ENCODE data around the gene SEPTIN12.
"Not testable (repeated sequence)": the region's sequence is repeated elsewhere in the genome, so short reads cannot be mapped to it uniquely, and the experiment has no call there.

The SEPTIN12 gene

DNA sequence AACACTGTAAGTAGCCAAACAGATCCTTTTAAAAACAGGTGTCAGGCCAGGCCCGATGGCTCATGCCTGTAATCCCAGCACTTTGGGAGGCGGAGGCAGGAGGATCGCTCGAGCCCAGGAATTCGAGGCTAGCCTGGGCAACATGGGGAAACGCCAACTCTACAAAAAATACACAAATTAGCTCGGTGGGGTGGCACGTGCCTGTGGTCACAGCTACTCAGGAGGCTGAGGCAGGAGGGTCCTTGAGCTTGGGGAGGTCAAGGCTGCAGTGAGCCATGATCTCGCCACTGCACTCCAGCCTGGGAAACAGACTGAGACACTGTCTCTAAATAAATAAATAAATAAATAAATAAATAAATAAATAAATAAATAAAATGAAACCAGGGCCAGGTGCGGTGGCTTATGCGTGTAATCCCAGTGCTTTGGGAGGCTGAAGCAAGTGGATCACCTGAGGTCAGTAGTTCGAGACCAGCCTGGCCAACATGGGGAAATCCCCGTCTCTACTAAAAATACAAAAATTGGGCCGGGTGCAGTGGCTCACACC is 3.6 kb downstream of the SEPTIN12 start:
- not testable (repeated sequence) for DNase-seq (ENCODE audit: low read depth, low spot score)

DNA sequence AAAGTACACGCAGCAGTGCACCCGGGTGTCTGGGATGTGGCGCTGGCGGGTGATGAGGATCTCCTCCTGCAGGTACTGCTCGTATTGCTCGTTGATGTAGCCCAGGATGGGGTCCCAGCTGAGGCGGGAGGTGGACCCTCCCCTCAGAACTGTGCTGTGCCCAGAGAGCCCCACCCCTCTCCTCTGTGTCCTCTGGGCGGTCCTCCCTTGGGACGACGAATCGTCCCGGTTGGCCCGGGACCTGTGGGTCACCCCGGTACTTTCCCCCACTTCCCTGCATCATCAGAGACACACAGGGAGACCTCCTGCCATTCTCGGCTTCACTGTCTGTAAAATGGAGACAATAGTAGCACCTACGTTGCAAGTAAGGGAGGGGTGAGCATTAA is 4.2 kb downstream of the SEPTIN12 start:
- no peak for DNase-seq (ENCODE audit: low read depth, low spot score)

DNA sequence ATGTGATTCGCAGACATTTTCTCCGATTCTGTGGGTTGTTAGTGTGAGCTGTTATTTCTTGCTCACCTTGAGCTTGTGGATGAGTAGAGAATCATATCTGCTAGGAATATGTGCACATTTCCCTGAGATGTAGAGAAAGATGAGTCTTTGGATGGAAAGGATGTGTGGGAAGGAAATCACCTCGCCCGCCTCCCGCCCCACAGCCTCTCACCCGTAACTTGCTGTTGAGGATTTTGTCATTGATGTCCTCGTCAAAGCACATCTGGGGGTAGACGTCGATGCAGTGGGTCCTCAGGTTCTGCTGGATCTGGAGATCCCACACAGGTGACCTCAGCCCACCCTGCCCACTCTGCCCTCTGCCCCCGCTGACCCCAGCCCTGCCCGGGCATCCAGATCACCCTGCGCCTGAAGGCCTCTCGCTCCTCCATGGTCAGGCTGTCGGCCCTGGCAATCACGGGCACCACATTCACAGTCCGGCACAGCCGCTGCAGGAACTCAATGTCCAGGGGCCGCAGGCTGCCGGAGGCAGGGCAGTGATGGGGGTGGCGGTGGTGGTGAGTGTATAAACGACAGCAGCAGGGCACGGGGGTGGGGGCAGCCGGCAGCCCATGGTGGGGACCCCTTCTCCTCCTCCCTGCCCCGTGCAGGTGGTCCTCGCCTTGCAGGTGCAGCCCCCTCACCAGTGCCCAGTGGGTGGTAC is 4.7 kb downstream of the SEPTIN12 start:
- DNase-seq (ENCODE audit: low read depth, low spot score): no peak

DNA sequence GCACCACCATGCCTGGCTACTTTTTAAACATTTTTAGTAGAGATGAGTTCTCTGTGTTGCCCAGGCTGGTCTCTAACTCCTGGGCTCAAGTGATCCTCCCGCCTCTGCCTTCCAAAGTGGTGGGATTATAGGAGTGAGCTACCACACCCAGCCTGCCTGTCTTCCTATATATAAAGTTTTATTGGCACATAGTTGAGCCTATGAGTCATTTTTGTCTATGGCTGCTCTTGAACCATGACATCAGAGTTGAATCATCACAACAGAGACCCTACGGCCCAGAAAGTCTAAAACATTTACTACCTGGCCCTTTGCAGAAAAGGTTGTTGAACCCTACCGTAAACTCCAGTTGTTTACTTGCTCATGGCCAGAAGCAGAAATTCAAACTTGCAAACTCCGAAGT is 7.9 kb downstream of the SEPTIN12 start:
- DNase-seq (ENCODE audit: low read depth, low spot score): no peak

DNA sequence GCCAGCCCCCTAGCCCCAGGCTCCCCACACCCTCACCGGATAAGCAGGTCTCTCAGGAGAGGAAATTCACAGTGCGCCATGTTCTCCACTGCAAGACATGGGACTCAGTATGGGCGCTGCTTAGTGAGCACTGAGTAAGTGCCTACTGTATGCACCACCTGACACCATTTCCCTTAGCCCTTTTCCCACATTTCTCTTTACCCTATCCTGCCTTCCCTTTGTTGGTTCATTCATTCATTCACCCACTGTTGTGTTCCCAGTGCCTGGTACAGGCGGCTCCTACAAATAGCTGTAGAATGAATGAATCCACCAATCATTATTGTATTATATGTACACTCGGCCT is 10.1 kb downstream of the SEPTIN12 start:
- no peak for DNase-seq (ENCODE audit: low read depth, low spot score)

DNA sequence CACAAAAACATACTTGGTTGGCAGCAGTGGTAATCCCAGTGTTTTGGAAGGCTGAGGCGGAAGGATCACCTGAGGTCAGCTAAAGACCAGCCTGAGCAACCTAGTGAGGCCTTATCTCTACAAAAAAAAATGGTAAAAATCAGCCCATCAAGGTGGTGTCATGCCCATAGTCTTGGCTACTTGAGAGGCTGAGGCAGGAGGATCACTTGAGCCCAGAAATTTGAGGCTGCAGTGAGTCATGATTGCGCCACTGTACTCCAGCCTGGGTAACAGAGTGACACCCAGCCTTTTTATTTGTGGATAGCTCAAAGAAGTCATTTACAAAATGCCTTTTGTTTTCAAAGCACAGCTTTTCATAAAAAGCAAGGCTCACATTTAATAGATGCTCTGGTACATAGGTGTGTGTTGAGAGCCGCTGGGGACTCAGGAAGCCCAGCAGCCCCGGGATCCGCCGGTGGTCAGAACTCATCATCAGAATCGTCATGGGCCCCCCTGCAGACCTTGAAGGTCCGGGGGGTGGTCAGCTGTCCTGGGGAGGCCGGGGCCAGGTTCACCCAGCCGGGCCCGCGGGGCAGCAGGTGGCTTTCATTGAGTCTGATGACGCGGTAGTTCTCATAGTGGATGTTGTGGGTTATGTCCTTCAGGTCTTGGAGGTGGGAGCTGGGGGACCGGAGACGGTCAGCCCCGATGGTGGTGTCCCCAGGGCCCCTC is 10.7 kb downstream of the SEPTIN12 start:
- no peak for DNase-seq (ENCODE audit: low read depth, low spot score)

DNA sequence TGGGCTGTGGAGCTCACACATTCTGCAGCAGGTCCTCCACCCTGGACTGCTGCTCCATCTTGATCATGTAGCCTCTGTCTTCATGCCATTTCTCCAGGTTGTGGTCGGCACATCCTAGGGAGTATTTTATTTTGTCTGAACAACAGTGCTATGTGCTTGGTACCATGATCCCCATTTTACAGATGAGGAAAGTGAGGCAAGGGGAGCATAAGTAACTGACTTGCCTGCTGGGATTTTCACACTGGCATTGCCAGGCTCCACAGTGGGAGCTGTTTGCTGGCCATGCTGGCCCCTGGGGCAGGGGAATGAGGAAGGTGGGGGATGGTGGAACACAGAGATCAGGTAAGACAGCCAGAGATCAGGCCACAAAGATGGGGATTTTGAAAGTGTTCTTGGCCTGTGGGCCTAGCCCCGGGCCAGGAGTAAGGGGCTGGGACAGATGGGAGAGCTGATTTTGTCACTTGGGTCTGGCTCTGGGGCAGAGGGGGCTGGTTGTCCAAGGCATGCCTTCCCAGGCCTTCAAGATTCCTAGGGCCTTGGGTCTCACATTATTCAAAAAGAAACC is 11.9 kb downstream of the SEPTIN12 start:
- DNase-seq (ENCODE audit: low read depth, low spot score): no peak

DNA sequence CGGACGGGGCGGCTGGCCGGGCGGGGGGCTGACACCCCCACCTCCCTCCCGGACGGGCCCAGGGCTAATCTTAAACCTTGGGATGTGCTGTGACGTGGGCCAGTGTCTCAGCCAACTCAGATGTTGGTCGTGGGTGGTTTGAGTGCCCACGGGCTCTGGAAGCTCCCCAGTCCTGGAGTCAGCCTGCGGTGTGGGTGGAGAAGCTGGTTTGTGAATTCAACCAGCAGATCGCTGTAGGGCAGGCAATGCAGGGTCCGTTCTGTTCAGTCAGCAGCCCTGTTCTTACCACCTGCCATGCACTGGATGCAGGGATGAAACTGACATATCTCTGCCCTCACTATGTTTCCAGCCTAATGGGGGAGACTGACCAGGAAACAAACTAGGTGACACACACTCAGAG is 13.1 kb downstream of the SEPTIN12 start:
- no peak for DNase-seq (ENCODE audit: low read depth, low spot score)

DNA sequence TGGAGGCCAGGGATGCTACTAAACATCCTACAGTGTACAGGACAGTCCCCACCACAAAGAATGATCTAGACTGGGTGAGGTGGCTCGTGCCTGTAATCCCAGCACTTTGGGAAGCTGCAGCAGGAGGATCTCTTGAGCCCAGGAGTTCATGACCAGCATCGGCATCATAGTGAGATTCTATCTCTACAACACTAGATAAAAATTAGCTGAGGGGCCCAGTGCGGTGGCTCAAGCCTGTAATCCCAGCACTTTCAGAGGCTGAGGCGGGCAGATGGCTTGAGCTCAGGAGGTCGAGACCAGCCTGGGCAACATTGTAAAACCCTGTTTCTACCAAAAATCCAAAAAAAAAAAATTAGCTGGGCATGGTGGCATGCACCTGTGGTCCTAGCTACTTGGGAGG is 15.8 kb downstream of the SEPTIN12 start:
- no peak for DNase-seq (ENCODE audit: low read depth, low spot score)

DNA sequence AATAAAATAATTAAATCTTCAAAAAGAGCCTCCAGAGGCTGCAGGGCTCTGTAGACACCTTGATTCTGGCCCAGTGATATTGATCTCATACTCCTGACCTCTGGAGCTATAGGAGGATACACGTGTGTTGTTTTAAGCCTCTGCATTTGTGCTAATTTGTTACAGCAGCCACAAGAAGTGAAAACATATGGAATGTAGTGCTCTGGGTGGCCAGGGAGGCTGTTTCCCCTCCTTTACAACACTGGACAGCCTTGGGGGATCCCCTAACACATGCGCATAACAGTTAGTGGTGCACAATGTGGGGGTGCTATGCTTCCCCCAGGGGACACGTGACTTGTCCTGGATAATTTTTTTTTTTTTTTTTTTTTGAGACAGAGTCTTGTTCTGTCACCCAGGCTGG is 16.5 kb downstream of the SEPTIN12 start:
- DNase-seq (ENCODE audit: low read depth, low spot score): no peak

DNA sequence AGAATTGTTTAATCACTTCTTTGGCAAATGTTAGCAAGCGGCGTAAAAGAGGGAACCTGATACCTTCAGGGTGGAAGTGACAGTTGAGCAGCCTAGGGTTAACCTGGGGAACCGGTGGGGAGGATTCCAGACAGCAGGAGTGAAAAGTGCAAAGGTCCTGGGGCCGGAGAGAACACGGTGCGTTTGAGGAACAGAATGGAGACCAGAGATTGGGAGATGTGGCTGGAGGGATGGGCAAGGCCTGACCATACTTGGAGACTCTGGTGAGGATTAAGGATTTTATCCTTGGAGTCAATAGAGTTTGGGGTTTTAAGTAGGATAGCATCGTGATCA is 18.9 kb downstream of the SEPTIN12 start:
- no peak for DNase-seq (ENCODE audit: low read depth, low spot score)

DNA sequence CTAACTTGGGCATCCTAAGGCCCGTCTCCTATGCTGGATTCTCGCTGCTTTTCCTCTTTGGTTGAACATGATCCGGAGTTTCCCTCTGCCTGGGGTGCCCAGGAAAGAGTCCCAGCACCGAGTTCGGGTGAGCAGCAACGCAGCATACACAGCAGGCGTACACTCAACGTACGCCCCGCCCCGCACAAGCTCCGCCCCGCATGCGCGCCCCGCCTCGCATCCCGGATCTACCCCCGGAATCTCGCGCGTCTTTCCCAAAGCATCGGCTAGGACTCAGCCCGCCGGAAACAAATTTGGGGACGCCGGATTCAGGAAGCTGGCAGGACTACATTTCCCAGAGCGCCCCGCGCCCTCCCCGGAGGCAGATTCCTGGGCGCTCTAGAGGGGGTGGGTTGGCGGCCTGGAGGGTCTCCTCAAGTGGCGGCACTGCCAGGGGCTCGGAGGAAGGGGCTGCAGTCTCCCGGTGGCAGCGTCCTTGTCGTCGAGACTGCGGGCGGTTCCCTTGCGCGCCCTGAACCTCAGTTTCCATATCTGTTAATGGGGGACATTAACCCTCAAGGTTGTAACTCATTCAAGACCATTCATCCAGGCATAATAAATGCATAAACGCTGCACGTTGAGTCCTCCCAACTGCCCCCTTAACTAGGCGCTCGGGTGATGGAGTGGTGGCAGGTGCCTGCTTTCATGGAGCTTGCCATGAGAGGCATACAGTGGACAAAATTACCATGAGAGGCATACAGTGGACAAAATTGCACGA is 19.4 kb downstream of the SEPTIN12 start:
- DNase-seq (ENCODE audit: low read depth, low spot score): peak; percentile 75

DNA sequence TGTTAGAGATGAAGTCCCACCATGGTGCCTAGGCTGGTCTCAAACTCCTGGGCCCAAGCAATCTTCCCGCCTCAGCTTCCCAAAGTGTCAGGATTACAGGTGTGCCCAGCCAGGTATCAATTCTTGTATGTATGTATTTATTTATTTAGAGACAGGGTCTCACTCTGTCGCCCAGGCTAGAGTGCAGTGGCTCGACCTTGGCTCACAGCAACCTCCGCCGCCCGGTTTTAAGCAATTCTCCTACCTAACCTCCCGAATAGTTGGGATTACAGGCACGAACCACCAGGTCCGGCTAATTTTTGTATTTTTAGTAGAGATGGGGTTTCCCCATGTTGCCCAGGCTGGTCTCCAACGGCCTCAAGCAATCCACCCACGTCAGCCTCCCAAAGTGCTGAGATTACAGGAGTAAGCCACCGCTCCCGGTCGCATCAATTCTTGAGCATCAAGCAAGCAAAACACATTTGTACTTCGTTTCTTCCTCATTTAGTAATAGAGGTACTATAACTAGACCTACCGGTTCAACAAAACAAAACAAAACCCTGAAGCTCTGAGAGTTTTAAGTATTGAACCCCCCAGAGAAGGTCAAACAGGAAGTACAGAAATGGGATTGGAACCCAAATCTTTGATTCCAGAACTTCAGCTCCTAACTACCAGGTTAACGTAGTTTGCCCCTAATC is 20.1 kb downstream of the SEPTIN12 start:
- no peak for DNase-seq (ENCODE audit: low read depth, low spot score)

DNA sequence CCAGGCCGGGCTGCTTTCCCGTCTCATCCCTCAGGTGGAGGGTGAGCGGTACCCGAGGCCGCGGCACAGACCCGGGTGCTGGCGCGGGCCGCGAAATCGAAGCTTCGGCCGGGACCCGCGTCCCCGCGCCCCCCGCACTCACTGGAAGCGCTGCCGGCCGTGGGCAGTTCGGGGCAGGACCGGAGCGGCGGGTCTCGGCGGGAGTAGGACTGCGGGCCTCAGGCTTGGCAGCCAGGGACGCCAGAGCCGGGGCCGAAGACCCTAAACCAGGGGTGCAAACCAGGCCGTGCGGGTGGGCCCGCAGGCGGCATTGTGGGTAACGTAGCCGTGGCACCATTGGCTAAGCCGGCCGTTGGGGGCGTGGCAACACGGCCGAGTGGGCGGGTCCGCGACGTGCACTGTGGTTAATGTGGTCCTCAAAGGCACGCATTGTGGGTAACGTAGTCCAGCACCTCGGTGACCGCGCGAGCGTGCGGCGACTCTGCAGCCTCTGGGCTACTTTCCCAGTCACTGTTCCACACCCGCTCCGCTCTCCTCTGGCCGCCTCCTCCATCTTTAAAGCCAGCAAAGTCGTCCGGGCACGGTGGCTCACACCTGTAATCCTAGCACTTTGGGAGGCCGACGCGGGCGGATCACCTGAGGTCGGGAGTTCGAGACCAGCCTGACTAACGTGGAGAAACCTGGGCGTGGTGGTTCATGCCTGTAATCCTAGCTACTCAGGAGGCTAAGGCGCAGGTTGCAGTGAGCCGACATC is 21.1 kb downstream of the SEPTIN12 start, which contains the start of gene ZNF500:
Gene ZNF500, minus strand, starts transcription at position 288 of the 754 bp plus-strand sequence. CDS start 1,184 bp downstream, outside the sequence.
- DNase-seq (ENCODE audit: low read depth, low spot score): peak; percentile 94

DNA sequence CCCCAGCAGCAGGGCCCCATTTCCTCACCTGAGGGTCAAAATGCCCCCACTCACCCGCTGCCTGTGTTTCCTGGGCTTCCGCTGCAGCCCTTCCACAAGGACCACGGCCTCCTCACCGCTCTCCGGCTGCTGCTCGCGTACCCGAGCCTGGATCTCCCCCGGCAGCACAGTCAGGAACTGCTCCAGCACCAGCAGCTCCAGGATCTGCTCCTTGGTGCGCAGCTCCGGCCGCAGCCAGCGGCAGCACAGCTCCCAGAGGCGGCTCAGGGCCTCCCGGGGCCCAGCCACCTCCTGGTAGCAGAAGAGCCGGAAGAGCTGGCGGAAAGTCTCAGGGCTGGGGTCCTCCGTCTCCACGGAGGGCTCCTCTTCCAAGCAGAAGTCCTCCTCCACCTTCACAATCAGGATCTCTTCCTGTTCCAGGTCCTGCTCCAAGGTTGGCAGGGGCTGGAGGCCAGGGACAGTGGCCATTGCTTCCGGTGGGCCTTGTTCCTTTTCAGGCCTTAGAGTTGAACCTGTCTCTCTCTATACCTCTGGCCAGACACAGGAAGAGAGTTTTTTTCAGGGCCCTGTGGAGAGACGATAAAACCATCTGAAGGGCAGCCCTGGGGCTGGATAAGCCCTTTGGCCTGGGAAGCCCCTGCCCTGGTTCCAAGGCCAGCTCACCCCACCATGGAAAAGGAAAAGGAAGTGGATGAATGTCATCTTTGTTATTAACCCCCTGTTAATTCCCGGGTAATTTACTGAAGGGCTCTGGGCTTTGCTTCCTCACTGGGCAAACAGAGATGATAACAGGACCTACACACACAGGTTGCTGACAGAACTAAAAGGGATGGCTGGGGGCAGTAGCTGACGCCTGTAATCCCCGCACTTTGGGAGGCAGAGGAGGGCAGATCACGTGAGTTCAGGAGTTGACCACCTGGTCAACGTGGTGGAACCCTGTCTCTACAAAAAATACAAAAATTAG is 22.4 kb downstream of the SEPTIN12 start:
- DNase-seq (ENCODE audit: low read depth, low spot score): no peak

DNA sequence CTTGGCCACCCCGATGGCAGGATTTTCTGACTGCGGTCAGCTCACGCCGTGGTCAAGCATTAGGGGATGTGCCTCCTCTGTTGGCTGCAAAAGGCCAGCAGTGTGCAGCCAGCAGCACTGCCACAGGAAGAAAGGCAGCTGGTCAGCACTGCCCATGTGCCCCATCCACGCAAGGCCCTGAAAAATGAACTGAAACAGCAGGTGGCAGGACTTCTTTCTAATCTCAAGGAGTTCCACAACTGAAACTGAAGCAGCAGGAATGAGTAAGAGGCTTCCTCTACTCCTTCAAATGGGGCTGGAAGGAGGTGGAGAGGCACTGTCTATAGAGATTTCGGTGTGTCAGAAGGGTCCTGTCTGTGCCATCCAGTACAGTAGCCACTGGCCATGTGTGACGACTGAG is 24.4 kb downstream of the SEPTIN12 start:
- DNase-seq (ENCODE audit: low read depth, low spot score): no peak

DNA sequence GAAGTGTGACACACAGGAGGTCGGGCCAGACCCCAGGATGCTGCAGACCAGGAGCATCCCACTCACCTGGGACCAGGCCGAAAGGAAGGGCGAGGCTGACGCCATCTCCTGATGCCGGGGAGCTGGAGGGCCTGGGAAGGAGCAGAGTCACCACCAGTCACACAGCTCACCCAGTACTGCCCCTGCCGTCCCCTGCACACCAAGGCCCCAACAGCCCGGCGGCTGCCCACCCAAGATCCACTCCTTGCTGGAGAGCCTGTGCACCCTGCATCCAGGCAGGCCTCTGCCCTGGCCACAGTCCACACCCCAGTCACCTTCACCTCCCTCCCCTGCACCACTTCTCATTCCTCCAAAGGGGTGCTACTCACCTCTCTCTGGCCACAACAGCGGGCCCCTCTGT is 25.9 kb downstream of the SEPTIN12 start:
- no peak for DNase-seq (ENCODE audit: low read depth, low spot score)

DNA sequence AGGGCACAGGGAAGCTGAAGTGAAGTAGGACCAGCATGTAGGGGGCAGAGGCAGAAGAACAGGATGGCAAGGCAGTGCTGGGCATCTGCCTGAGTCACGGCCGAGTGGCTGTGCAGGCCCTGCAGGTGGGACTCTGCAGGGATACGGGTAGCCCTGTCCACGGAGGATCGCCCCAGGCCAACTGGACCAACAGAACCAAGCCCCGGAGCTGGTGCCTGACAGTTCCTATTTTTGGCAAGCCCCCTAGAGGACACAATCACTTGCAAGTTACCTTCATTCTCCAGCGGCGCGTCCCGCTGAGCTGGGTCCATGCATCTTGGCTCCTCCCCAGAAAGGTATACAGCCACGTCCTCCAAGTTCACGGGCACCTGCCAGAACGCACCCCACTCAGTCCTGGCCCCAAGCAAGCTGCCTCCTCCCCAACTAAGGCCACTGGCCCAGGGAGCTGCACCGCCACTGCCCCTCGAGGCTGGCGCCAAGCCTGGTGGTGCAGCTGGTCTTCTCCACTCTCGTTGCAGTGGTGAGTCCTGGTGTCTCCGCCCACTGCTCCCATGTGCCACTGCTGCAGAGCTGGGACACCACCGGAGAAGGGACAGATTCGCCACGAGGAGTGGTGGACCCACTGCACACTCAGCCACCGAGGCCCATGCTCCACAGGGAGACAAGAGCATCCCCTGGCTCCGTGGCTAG is 27.8 kb downstream of the SEPTIN12 start:
- DNase-seq (ENCODE audit: low read depth, low spot score): no peak

DNA sequence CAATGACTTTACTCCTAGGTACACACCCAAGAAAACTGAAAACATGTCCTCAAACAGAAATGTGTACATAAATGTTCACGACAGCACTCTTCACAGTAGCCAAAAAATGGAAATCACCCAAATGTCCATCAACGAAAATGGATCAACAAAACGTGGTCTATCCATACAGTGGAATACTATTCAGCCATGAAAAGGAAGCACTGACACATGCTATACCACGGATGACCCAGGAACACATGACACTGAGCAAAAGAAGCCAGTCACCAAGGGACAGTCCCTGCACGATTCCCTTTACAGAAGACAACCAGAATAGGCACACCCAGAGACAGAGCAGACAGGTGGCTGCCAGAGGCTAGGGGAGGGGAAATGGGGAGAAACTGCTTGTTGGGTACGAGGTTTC is 32.5 kb downstream of the SEPTIN12 start:
- DNase-seq (ENCODE audit: low read depth, low spot score): no peak

Measured in activated naive CD8-positive, alpha-beta T cell treated with anti-CD3 and anti-CD28 coated beads, Interleukin-2, amount 50 U/mL, for 16 hours (primary cell).